GM10847 (cell line): Measurements from ENCODE around the gene AGPAT2.

Experiments used
- POLR2A ChIP-seq: IDR thresholded peaks from 2 replicates; pipeline ENCODE4 v1.6.1; 2011; ENCODE audit not compliant: insufficient read length; ENCODE audit errors: extremely low read depth

AGPAT2 gene

GRCh38 chr9:136667214-136667939 is 19.9 kb downstream of the AGPAT2 start:
- TF ChIP-seq POLR2A: no peak

- TF ChIP-seq POLR2A: no peak
Observed at GRCh38 chr9:136666372-136667213, 20.7 kb downstream of the AGPAT2 start.

DNA sequence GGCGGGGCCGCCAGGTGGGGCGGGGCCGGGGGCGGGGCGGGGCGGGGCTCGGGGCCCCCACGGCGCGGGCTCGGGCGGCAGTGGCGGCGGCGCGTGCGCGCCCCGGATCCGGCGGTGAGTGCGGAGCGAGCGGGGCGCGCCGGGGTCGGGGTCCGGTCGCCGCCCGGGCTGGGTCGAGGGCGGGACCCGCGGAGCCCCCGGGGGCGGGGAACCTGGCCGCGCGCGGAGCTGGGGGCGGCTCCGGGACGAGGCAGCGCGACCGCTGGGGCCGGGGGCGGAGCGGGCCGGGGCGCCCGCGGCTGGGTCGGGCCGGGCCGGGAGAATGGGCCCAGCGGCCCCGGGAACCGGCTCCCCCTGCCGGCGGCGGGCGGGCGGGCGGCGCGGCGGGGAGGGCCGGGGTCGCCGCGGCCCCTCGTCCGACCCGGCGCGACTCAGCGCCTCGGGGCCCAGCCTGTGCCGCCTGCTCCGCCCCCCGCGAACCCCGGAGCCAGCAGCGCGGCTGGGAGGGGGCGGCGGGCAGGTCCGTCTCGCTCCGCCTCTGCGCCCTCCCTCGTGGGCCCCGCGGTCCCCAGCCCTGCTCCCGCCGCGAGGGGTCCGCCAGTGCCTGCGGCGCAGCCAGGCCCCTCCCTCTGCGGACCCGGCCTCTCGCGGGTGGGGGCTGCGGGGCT is 21.4 kb downstream of the AGPAT2 start:
- TF ChIP-seq POLR2A: no peak

- TF ChIP-seq POLR2A: no peak
Observed at GRCh38 chr9:136665111-136665703, 22.1 kb downstream of the AGPAT2 start.

DNA sequence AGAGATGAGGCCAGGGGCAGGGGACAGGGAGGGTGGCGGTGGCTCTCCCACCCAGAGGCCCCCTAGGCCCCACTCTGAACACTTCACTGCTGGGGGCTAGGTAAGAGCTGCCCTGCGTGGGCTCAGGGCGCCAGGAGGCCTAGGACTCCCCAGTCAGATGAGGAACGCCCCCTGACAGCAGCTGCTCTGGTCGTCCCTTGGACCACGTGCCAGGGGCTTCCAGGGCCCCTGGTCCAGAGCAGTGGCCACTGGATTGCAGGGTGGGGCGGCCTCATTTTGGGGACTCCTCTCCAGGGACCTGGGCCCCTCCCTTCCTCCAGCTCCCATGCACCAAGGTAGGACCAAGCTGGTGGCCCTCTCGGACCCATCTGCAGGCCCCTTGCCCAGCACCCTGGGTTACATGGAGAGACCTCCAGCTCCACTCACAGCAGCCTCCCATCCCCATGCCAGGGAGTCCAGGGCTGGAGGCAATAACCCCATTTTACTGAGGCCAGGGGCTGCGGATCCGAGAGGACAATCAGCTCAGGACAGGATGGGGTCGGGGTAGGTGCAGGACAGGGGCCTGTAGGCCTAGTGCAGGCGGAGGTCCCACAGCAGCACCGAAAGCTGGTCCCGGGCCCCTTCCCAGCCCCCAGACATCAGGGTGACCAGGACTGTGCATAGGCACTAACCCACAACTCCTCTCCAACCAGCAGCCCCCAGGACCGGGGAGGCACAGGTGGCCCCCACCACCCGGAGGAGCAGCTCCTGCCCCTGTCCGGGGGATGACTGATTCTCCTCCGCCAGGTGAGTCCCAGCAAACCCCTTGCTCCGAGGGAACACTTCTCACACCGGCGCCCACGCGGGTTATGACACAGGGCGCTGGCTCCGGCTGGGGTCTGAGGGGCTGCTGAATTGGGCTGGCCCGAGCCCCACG is 23.0 kb downstream of the AGPAT2 start:
- TF ChIP-seq POLR2A: no peak

- TF ChIP-seq POLR2A: no peak
Observed at GRCh38 chr9:136662656-136663581, 24.3 kb downstream of the AGPAT2 start, which contains the start of gene EGFL7. TSS of gene EGFL7 (plus strand) at chr9:136662916. CDS start at chr9:136668283, 5,367 bp downstream.

- TF ChIP-seq POLR2A: no peak
Observed at GRCh38 chr9:136662326-136662655, 25.0 kb downstream of the AGPAT2 start.

DNA sequence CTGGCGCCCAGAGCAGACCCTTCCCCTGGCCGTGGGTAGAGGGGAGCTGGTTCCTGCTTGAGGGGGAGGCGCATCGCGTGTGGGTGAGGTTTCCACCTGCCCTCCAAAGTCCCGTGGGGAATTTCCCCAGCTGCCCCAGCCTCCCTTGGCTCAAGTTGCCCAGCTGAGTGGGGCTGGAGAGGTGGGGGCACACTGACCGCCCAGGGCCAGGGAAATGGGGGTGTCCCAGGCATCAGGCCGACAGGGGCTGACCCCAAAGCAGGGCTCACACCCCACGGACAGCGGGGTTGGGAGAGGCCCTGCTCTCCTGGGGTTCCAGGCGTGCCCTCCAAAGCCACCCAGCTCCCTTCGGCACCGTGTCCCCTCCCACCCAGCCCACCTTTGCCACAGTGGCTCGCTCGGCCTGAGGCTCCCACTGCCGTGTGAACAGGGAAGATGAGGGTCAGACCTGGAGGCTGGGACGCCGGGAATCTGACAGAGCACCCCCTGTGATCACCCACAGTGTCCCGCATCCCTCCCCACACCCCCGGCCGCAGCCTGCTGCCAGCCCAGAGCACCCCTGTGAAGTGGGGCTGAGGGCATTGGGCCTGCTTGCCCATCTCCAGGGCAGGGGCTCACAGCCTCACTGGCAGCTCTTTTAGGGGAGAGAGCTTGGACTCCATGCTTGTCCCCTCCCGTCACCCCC is 25.5 kb downstream of the AGPAT2 start:
- no peak for TF ChIP-seq POLR2A

- no peak for TF ChIP-seq POLR2A
Observed at GRCh38 chr9:136660971-136661550, 26.2 kb downstream of the AGPAT2 start.

DNA sequence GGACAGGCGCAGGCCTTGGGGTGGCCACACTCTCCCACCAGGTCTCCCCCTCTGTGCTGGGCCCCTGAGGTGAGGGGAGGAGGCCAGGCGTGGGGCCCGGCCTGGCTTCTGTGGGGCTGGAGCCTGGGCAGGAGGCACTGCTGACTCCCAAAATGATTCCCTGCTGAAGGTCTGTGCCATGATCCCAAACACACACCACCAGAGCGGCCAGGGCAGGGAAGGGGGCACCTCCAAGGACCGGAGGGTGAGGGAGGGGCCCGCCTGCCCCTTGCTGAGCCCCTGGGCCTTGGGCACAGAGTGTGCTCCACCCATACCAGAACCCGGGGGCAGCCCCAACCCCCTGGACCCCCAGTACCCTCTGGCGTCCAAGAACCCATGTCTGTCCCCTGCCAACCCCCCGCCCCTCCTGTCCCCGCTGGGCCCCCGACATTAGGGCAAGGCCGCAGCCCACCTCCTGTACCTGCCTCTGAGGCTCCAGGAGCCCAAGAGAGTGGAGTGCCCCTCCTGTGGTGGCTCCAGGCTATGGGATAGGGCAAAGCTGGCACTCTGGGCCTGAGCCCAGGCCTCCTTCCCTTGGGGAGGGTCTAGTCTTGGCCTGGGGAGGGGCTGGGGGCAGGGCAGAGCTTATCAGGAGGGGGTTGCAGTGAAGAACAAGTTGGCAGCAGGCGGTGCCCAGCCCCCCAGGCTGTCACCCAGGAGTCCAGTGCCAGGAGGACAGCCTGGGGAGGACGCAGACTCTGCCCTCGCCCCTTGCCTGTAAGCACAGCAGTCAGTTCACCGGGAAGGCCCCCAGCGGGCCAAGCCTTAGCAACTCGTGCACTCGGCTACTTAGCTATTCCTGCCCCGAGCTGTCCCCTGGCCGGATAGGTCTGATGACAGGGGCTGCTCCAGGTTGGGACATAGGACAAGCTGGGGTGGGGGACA is 27.1 kb downstream of the AGPAT2 start:
- no peak for TF ChIP-seq POLR2A

DNA sequence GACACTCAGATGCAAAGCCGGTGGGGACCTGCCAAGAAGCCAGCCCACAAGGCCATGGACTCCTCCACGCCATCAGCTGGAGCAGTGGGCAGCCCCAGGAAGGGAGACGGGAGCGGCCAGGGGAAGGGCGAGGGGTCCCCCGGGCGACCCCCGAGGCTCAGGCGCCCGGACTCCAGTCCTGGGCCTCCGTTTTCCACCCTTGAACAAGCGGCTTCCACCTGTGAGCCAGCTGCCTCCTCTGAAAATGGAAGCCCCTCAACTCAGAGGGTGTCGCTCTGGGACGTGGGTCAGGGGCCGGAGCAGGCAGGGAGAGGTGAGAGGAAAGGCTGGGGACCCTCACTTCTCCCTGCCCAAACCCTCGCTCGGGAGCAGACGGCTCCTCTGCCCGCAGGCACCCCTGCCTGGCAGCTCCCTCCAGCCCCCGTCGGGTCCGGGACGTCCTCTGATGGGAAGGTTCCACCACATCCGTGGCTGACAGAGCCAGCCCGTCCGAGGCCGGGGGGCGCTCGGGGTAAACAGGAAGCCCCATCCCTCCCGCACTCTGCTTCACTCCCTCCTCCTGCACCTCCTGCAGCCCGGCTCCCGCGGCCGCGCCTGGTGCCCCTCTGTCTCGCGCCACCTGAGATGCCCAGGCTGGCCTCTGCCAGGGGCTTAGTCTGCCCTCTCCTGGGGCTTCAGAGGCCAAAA is 28.3 kb downstream of the AGPAT2 start:
- no peak for TF ChIP-seq POLR2A
